GM19240 (cell line): ENCODE measurements around the gene UFD1.
A peak's percentile ranks its signal among the peaks of the same experiment; 100 is the strongest.

ENCODE experiments used
- DNase-seq: peaks from one replicate; pipeline ENCODE4 v3.0.0; 2011; ENCODE audit warnings: low spot score; ENCODE audit not compliant: insufficient read length

The UFD1 gene, protein sequence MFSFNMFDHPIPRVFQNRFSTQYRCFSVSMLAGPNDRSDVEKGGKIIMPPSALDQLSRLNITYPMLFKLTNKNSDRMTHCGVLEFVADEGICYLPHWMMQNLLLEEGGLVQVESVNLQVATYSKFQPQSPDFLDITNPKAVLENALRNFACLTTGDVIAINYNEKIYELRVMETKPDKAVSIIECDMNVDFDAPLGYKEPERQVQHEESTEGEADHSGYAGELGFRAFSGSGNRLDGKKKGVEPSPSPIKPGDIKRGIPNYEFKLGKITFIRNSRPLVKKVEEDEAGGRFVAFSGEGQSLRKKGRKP

DNA sequence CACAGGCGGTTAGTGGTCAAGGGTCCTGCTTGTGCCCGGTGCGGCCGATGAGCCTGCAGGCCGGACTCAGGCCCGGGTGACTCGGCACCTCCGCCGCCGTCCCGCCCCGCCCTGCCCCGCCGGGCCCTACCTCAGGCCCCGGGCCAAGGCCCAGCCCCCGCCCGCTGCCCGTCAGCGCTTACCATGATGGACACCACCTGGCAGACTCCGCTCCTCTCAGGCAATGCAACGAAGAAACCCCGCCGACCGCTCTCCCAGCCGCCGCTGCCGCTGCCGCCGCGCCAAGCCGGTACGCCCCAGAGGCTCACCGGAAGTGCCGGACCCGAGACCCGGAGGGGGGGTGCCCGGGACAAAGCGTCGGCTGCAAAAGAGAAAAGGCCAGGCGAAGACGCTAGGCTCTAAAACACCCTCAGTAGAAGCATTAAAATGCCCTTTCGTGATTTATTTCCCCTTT lies at the start of gene UFD1:
TSS of gene UFD1 (minus strand) at position 293 of the 454 bp plus-strand sequence. CDS start at position 185, 108 bp downstream.
- DNase-seq: peak; percentile 76

GRCh38 chr22:19527861-19528417 lies 48.9 kb upstream of the UFD1 start:
- DNase-seq: no peak

- DNase-seq: no peak
These were observed 48.3 kb upstream of the UFD1 start for GRCh38 chr22:19527321-19527721.

GRCh38 chr22:19526702-19527111 lies 47.7 kb upstream of the UFD1 start:
- DNase-seq: no peak

- no peak for DNase-seq
These were observed 47.2 kb upstream of the UFD1 start for GRCh38 chr22:19526076-19526701.

DNA sequence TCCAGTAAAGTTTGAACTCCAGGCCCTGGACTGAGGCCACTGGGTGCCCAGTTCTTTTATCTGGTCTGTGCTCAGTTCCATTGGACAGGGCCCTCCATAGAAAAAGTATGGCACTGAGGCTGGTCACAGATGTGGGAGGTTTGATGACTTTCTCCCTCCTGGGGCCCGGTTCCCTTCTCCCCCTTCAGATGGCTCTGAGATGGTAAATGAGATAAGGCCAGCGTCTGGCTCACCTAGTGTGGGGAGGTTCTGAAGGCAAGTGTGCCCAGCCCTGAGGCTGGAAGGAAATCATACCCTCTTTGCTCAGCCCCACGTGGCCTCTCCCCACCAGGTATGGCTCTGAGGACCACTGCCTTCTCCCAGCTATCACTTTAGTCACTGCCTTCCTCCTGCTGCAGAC lies 46.7 kb upstream of the UFD1 start:
- DNase-seq: no peak

GRCh38 chr22:19525116-19525660 lies 46.2 kb upstream of the UFD1 start:
- no peak for DNase-seq

GRCh38 chr22:19524170-19525115 lies 45.5 kb upstream of the UFD1 start, which contains the start of gene CLDN5:
CLDN5 (minus strand) TSS chr22:19524410; CDS start chr22:19524255, 155 bp downstream.
- DNase-seq: no peak

DNA sequence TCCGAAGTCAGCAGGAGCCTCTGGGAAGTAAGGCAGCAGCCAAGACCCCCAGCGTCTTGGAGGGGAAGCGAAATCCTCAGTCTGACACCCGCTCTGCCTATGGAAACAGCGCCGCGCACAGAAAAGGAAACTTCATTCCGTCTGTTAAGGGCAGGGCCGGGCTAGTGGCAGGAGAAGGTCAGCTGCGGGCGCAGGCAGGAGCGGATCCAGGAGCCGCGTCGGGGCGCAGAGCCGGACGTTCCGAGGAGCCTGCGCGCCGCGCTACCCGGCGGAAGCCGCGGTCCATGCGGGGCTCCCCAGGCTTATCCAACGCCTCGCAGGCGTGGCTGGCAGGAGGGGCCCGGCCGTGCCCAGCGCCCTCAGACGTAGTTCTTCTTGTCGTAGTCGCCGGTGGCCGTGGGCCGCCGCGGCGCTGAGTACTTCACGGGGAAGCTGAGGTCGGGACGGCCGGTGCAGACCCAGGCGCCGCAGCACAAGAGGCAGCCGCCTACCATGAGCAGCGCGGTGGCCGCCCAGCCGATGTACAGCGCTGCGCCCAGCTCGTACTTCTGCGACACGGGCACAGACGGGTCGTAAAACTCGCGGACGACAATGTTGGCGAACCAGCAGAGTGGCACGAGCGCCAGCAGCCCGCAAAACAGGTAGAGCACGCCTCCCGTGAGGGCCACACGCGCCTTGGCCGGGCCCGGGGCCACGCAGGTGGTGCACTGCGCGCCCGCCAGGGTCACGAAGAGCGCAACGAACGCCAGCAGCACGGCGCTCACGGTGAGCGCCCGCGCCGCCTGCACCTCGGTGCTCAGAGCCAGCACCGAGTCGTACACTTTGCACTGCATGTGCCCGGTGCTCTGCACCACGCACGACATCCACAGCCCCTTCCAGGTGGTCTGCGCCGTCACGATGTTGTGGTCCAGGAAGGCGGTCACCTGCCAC lies 44.5 kb upstream of the UFD1 start:
- no peak for DNase-seq

- no peak for DNase-seq
These were observed 43.9 kb upstream of the UFD1 start for GRCh38 chr22:19522881-19523239.

DNA sequence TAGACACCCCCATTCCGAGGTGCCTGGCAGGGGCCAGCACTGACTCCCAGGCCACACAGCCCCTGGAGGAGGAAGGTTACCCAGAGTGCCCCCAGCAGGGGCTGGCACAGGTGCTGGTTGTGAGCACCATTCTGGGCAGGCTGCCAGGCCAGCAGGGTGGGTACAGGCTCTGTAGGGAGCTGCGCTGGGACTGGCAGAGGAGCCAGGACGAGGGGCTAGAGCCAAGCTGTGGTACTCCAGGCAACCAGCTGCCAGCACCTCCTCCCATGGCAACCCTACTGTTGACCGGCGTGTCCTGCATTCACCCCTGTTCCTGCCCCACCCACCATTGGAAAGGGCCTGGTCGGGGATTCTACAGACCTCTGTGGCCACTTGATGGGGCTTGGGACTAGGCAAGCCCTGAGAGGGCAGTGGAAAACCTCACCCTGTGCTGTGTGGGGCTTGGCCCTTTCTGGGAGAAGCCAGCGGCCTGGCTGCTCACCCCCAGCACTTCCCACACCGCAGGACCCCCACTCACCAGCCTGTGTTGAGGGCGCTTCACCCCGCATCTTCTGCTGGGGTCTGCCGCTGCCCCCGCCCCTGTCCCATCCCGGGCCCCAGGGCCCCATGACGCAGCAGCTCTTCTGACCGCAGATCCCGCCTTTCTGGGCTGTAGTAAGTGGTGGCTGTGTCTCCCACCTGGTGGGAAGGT lies 43.3 kb upstream of the UFD1 start:
- no peak for DNase-seq

DNA sequence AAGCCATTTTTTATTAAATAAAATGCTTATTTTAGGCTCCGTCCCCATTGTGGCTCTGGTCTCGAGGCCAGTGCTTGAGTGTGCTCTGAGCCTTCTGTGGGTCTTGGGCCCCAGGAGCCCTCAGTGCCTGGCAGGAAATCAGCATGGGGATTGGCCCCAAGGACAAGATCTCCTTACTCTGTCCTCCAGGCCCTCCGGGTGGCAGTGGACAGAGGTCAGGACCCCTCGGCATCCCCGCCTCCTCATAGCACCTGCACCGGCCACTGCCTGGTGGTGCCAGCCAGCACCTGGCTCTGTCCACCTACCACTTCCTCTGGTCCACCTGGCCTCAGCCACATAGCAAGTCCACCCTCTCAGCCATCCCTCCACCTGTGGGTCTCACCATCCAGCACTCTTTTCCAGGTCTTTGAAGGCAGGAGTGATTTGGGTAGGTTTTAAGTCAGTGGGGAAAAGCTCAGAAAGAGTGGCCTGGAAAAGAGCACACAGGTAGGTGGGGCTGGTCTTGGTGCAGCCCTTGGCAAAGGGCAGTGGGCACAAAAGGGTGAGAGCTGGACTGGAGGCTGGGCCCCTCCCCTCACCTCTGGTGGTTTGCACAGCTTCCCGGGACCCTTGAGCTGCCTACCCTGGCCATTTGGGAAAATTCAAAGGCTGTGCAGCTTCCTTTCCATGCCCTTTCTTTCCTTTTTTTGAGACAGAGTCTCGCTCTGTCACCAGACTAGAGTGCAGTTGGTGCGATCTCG lies 41.7 kb upstream of the UFD1 start:
- DNase-seq: no peak

- DNase-seq: no peak
These were observed 41.0 kb upstream of the UFD1 start for GRCh38 chr22:19520007-19520406.

GRCh38 chr22:19519041-19519926 lies 40.3 kb upstream of the UFD1 start:
- no peak for DNase-seq

DNA sequence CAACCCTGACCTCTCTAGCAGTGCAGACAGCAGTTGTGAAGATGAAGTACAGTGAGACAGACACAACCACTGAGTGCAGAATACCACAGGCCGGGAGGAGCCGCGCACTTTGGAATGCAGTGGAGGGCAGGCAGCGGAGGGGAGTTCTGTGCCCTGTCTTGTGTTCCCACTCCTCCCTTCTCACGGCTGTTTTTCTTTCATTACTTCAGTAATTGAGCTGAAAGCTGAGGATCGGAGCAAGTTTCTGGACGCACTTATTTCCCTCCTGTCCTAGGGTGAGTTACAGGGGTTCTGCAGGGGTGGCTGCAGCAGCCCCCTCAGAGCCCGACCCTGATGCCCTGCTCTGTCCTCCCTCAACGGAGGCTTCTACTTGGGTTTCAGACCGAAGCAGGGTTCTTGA lies 39.6 kb upstream of the UFD1 start:
- DNase-seq: no peak

DNA sequence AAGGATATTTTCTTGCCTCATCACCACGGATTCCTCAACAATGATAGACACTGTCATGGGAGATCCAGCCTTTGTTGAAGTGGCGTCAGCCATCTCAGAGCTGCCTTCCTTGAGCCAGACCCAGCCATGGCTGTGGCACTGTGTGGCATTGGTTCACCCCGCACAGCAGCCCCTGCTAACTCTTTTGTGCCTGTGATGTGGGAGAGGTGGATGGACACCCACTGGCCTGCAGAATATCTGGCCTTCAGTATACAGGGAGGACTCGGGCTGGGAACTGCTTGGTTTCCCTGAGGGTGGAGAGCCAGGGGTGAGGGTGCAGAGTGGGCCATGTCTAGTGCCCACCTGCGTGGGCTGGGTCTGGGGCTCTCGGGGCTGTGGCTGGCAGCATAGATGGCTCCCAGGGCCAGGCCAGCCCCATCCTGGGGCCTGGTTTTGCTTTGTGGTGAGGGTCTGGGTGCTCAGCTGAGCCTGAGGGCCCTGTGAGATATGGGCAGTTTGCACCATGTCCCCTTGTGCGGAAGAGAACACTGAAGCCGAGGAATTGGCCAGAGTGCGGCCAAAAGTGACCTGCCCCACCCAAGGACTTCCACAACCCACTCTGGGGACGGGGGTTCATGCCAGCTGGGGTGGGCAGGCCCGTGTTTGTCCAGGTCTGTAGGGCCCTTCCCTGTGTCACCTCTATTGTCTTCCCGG lies 39.1 kb upstream of the UFD1 start:
- DNase-seq: no peak

DNA sequence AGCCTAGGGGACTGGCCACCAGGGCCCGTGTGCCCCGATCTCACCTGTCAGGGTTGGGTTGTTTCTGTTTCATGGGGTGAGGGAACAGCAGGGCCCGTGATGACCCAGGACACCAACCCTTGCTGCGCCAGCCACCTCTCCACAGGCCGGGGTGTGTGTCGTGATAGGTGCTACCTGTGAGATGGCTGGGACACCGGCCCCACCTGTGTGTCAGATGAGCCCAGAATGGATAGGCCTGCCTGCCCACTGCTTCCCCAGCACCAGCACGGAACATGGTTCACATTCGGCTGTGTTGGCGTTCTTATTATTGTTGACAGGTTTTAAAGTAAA lies 38.1 kb upstream of the UFD1 start:
- DNase-seq: no peak
